Memory B cell (primary cell): ENCODE data around the gene CCDC30.
"Not testable (repeated sequence)": the region's sequence is repeated elsewhere in the genome, so short reads cannot be mapped to it uniquely, and the experiment has no call there.

Source experiments
- ATAC-seq: fragments of 150-1000 bp; cut with Tn5 transposase; 2 replicates; pipeline ENCODE4 v1.10.0; 2021; ENCODE audit warnings: low read depth, mild to moderate bottlenecking, moderate library complexity
- DNase-seq, 2 donors: peaks; one replicate each; pipeline ENCODE4 v3.0.0; 2022; ENCODE audit warnings: low spot score in 2 of 2
- H3K27ac Mint-ChIP-seq: one replicate; pipeline ENCODE4 v1.8.0; 2022; ENCODE audit warnings: mild to moderate bottlenecking, moderate library complexity, mixed read lengths
- H3K27me3 Mint-ChIP-seq: one replicate; pipeline ENCODE4 v1.8.0; 2022; ENCODE audit warnings: mixed read lengths
- H3K36me3 Mint-ChIP-seq: one replicate; pipeline ENCODE4 v1.8.0; 2022; ENCODE audit warnings: mild to moderate bottlenecking, mixed read lengths
- H3K4me1 Mint-ChIP-seq: one replicate; pipeline ENCODE4 v1.8.0; 2022; ENCODE audit warnings: mixed read lengths
- H3K4me3 Mint-ChIP-seq: one replicate; pipeline ENCODE4 v1.8.0; 2022; ENCODE audit warnings: mild to moderate bottlenecking, moderate library complexity, mixed read lengths
- H3K9me3 Mint-ChIP-seq: one replicate; pipeline ENCODE4 v1.8.0; 2022; ENCODE audit warnings: mixed read lengths

The CCDC30 gene

GRCh38 chr1:42660907-42661500 is 197.9 kb downstream of the CCDC30 start:
- no peak for DNase-seq
- no peaks in the 10 kb centered on the region for H3K9me3 Mint-ChIP-seq
- H3K36me3 Mint-ChIP-seq: peaks cover 19% of the 10 kb centered on the region
- ATAC-seq: no peak
- peaks cover 18% of the 10 kb centered on the region for H3K4me1 Mint-ChIP-seq
- no peak overlapping the region for H3K4me3 Mint-ChIP-seq
- H3K27me3 Mint-ChIP-seq: no peaks in the 10 kb centered on the region
- H3K27ac Mint-ChIP-seq: no peak overlapping the region

GRCh38 chr1:42669936-42670335 is 206.8 kb downstream of the CCDC30 start:
- DNase-seq: no peak
- Mint-ChIP-seq H3K9me3 (no peaks in the 10 kb centered on the region), H3K4me3 (no peak overlapping the region), H3K36me3 (peaks cover 35% of the 10 kb centered on the region), H3K27me3 (no peaks in the 10 kb centered on the region), H3K4me1 (peaks cover 3% of the 10 kb centered on the region), H3K27ac (no peak overlapping the region)
- ATAC-seq: no peak

- DNase-seq: no peak
- ATAC-seq: no peak
- Mint-ChIP-seq H3K4me3 (no peak overlapping the region), H3K27me3 (no peaks in the 10 kb centered on the region), H3K9me3 (no peaks in the 10 kb centered on the region), H3K27ac (no peak overlapping the region), H3K36me3 (peaks cover 36% of the 10 kb centered on the region), H3K4me1 (peaks cover 3% of the 10 kb centered on the region)
Measured at GRCh38 chr1:42670425-42670824, 207.3 kb downstream of the CCDC30 start.

- no peaks in the 10 kb centered on the region for H3K27me3 Mint-ChIP-seq
- peaks cover 18% of the 10 kb centered on the region for H3K36me3 Mint-ChIP-seq
- DNase-seq (no peak), ATAC-seq (no peak)
- no peaks in the 10 kb centered on the region for H3K9me3 Mint-ChIP-seq
- H3K4me3 Mint-ChIP-seq: no peak overlapping the region
- H3K27ac Mint-ChIP-seq: no peak overlapping the region
- no peaks in the 10 kb centered on the region for H3K4me1 Mint-ChIP-seq
Measured at GRCh38 chr1:42674214-42674613, 211.1 kb downstream of the CCDC30 start.

GRCh38 chr1:42674682-42675081 is 211.6 kb downstream of the CCDC30 start:
- H3K4me1 Mint-ChIP-seq: peaks cover under 1% of the 10 kb centered on the region
- peaks cover 18% of the 10 kb centered on the region for H3K36me3 Mint-ChIP-seq
- DNase-seq (no peak), ATAC-seq (no peak)
- H3K27ac Mint-ChIP-seq: no peak overlapping the region
- H3K4me3 Mint-ChIP-seq: no peak overlapping the region
- H3K27me3 Mint-ChIP-seq: no peaks in the 10 kb centered on the region
- H3K9me3 Mint-ChIP-seq: no peaks in the 10 kb centered on the region

GRCh38 chr1:42675467-42675866 is 212.4 kb downstream of the CCDC30 start:
- Mint-ChIP-seq H3K36me3 (peaks cover 14% of the 10 kb centered on the region), H3K27ac (no peak overlapping the region), H3K9me3 (no peaks in the 10 kb centered on the region), H3K27me3 (no peaks in the 10 kb centered on the region), H3K4me1 (peaks cover 6% of the 10 kb centered on the region), H3K4me3 (no peak overlapping the region)
- DNase-seq: no peak
- ATAC-seq: no peak

GRCh38 chr1:42676534-42677087 is 213.5 kb downstream of the CCDC30 start:
- no peaks in the 10 kb centered on the region for H3K27me3 Mint-ChIP-seq
- peaks cover 14% of the 10 kb centered on the region for H3K4me1 Mint-ChIP-seq
- H3K36me3 Mint-ChIP-seq: peaks cover 13% of the 10 kb centered on the region
- DNase-seq: no peak
- ATAC-seq: no peak
- H3K9me3 Mint-ChIP-seq: no peaks in the 10 kb centered on the region
- H3K4me3 Mint-ChIP-seq: no peak overlapping the region
- H3K27ac Mint-ChIP-seq: no peak overlapping the region

- peaks cover 26% of the 10 kb centered on the region for H3K4me1 Mint-ChIP-seq
- no peak overlapping the region for H3K4me3 Mint-ChIP-seq
- H3K36me3 Mint-ChIP-seq: peaks cover 14% of the 10 kb centered on the region
- H3K27me3 Mint-ChIP-seq: no peaks in the 10 kb centered on the region
- no peak for ATAC-seq
- DNase-seq: no peak
- no peaks in the 10 kb centered on the region for H3K9me3 Mint-ChIP-seq
- H3K27ac Mint-ChIP-seq: no peak overlapping the region
Measured at GRCh38 chr1:42679364-42679983, 216.4 kb downstream of the CCDC30 start.

- H3K27me3 Mint-ChIP-seq: no peaks in the 10 kb centered on the region
- H3K4me3 Mint-ChIP-seq: peak overlapping the region; percentile 8
- H3K36me3 Mint-ChIP-seq: peaks cover 18% of the 10 kb centered on the region
- no peaks in the 10 kb centered on the region for H3K9me3 Mint-ChIP-seq
- ATAC-seq: no peak
- H3K4me1 Mint-ChIP-seq: peaks cover 30% of the 10 kb centered on the region
- DNase-seq: no peak
- H3K27ac Mint-ChIP-seq: no peak overlapping the region
Measured at GRCh38 chr1:42680055-42680454, 217.0 kb downstream of the CCDC30 start.

GRCh38 chr1:42680921-42681683 is 218.0 kb downstream of the CCDC30 start:
- no peaks in the 10 kb centered on the region for H3K9me3 Mint-ChIP-seq
- no peaks in the 10 kb centered on the region for H3K27me3 Mint-ChIP-seq
- ATAC-seq (no peak), DNase-seq (no peak)
- peaks cover 37% of the 10 kb centered on the region for H3K4me1 Mint-ChIP-seq
- peaks cover 13% of the 10 kb centered on the region for H3K36me3 Mint-ChIP-seq
- peak overlapping the region; percentile 93 for H3K4me3 Mint-ChIP-seq
- H3K27ac Mint-ChIP-seq: peak overlapping the region; percentile 96

GRCh38 chr1:42681741-42682483 is 218.8 kb downstream of the CCDC30 start, which contains the start of gene YBX1:
TSS of gene YBX1 (plus strand) at chr1:42682418. CDS start at chr1:42682566, 148 bp downstream.
- DNase-seq: peak; percentile 94 to 95
- Mint-ChIP-seq H3K4me3 (peak within 1 kb of the TSS; percentile 93), H3K36me3 (peaks cover 11% of the 10 kb centered on the region), H3K27me3 (no peaks in the 10 kb centered on the region), H3K27ac (peak within 1 kb of the TSS; percentile 96), H3K9me3 (no peaks in the 10 kb centered on the region), H3K4me1 (peaks cover 42% of the 10 kb centered on the region)
- ATAC-seq: peak; percentile 80

GRCh38 chr1:42682484-42682738 is 219.3 kb downstream of the CCDC30 start:
- Mint-ChIP-seq H3K4me1 (peaks cover 43% of the 10 kb centered on the region), H3K4me3 (peak overlapping the region; percentile 93), H3K36me3 (peaks cover 11% of the 10 kb centered on the region), H3K27ac (peak overlapping the region; percentile 96)
- H3K9me3 Mint-ChIP-seq, H3K27me3 Mint-ChIP-seq, DNase-seq: not testable (repeated sequence)
- ATAC-seq: peak; percentile 9

- H3K36me3 Mint-ChIP-seq: peaks cover 11% of the 10 kb centered on the region
- DNase-seq (peak; percentile 67 to 77), ATAC-seq (peak; percentile 65)
- H3K27ac Mint-ChIP-seq: peak overlapping the region; percentile 96
- no peaks in the 10 kb centered on the region for H3K9me3 Mint-ChIP-seq
- H3K27me3 Mint-ChIP-seq: no peaks in the 10 kb centered on the region
- peaks cover 48% of the 10 kb centered on the region for H3K4me1 Mint-ChIP-seq
- peak overlapping the region; percentile 93 for H3K4me3 Mint-ChIP-seq
Measured at GRCh38 chr1:42682739-42683531, 219.8 kb downstream of the CCDC30 start.
